Neural cell (in vitro differentiated cells): ENCODE measurements around the gene RIMKLA. TPM values are rescaled to one million over a fixed set of nuclear protein-coding genes. Genes with fewer than 3 reads are reported as not detected.

ENCODE experiments used
- H2AFZ ChIP-seq: fragments of 200-600, 300-800 bp; sonication (generic), shearing (Covaris generic); 2 replicates; pipeline ENCODE4 v1.6.0; 2014; ENCODE audit warnings: low read depth, mild to moderate bottlenecking, antibody characterized with exemption, low read length, moderate library complexity
- H3F3A ChIP-seq: fragments of 200-600 bp; shearing (Covaris generic); 2 replicates; pipeline ENCODE4 v1.6.1; 2016; ENCODE audit warnings: mild to moderate bottlenecking, moderate library complexity, mixed read lengths, antibody characterized with exemption, low read length; ENCODE audit not compliant: insufficient read depth, poor library complexity, severe bottlenecking
- H3K27ac ChIP-seq: fragments of 200-600, 300-800 bp; sonication (generic), shearing (Covaris generic); 2 replicates; pipeline ENCODE4 v1.5.1; 2014; ENCODE audit warnings: mild to moderate bottlenecking, low read length, moderate library complexity
- H3K27me3 ChIP-seq: fragments of 300-800, 200-600 bp; sonication (generic), shearing (Covaris generic); 2 replicates; pipeline ENCODE4 v1.6.0; 2014; ENCODE audit warnings: mild to moderate bottlenecking, low read depth, low read length, moderate library complexity; ENCODE audit not compliant: insufficient read depth
- H3K36me3 ChIP-seq: fragments of 300-800, 200-600 bp; sonication (generic), shearing (Covaris generic); 2 replicates; pipeline ENCODE4 v1.5.1; 2014; ENCODE audit warnings: mild to moderate bottlenecking, antibody characterized with exemption, low read length, moderate library complexity; ENCODE audit not compliant: insufficient read depth
- H3K4me2 ChIP-seq: fragments of 300-800, 200-600 bp; sonication (generic), shearing (Covaris generic); 2 replicates; pipeline ENCODE4 v1.6.0; 2014; ENCODE audit warnings: mild to moderate bottlenecking, low read length
- H3K4me3 ChIP-seq: fragments of 300-800, 200-600 bp; sonication (generic), shearing (Covaris generic); 2 replicates; pipeline ENCODE4 v1.5.1; 2014; ENCODE audit warnings: mild to moderate bottlenecking, low read length, moderate library complexity
- H3K79me2 ChIP-seq: fragments of 200-600 bp; shearing (Covaris generic); replicated peaks from 2 replicates; pipeline ENCODE4 v1.6.0; 2014; ENCODE audit warnings: mild to moderate bottlenecking, low read length, moderate library complexity; ENCODE audit not compliant: insufficient read depth
- H3K9ac ChIP-seq: fragments of 300-800, 200-600 bp; sonication (generic), shearing (Covaris generic); 2 replicates; pipeline ENCODE4 v1.6.1; 2016; ENCODE audit warnings: mild to moderate bottlenecking, low read length, mixed read lengths
- H3K9me2 ChIP-seq: fragments of 200-600 bp; shearing (Covaris generic); 2 replicates; pipeline ENCODE4 v1.6.1; 2016; ENCODE audit warnings: mild to moderate bottlenecking, low read length, mixed read lengths; ENCODE audit not compliant: insufficient read depth
- H3K9me3 ChIP-seq: fragments of 200-600, 300-800 bp; sonication (generic), shearing (Covaris generic); 2 replicates; pipeline ENCODE4 v1.6.1; 2016; ENCODE audit warnings: mild to moderate bottlenecking, mixed run types, low read length, moderate library complexity, mixed read lengths
- H4K20me1 ChIP-seq: fragments of 200-600 bp; shearing (Covaris generic); 2 replicates; pipeline ENCODE4 v1.6.1; 2016; ENCODE audit warnings: mild to moderate bottlenecking, mixed run types; ENCODE audit not compliant: insufficient read depth
- SMC3 ChIP-seq: fragments of 450-650 bp; conservative IDR thresholded peaks from 2 replicates; pipeline ENCODE4 v1.6.1; 2014; ENCODE audit warnings: antibody characterized with exemption, mild to moderate bottlenecking, moderate library complexity; ENCODE audit not compliant: poor library complexity
- TAF1 ChIP-seq: IDR thresholded peaks from 2 replicates; pipeline ENCODE4 v1.6.1; 2012; ENCODE audit warnings: low read depth
- polyA plus RNA-seq: library from polyadenylated mRNA; depleted of rRNA; stranded (reverse); fragments of >200 nt; gene quantifications from 2 replicates; pipeline ENCODE4 v1.2.3, GENCODE V29; 2014

The RIMKLA gene
- polyA plus RNA-seq, 1 donor from 2014 or later: 35.4 TPM

- H3K4me2 ChIP-seq: no peak overlapping the region
- no peaks in the 10 kb centered on the region for H3K27me3 ChIP-seq
- H3K79me2 ChIP-seq: peaks cover 14% of the 10 kb centered on the region
- no peak overlapping the region for H3K4me3 ChIP-seq
- H3K9me3 ChIP-seq: no peaks in the 10 kb centered on the region
- no peaks in the 10 kb centered on the region for H4K20me1 ChIP-seq
- H3F3A ChIP-seq: no peaks in the 10 kb centered on the region
- H3K9me2 ChIP-seq: no peaks in the 10 kb centered on the region
- H3K27ac ChIP-seq: no peak overlapping the region
- no peak overlapping the region for H2AFZ ChIP-seq
- no peaks in the 10 kb centered on the region for H3K36me3 ChIP-seq
- no peak for TF ChIP-seq TAF1
- no peak for TF ChIP-seq SMC3
- no peak overlapping the region for H3K9ac ChIP-seq
Observed at GRCh38 chr1:42469727-42470126, 89.1 kb downstream of the RIMKLA start.

Other genes with a start within 250 kb of the RIMKLA start
- gene GUCA2B, start 227.4 kb upstream of the RIMKLA start, polyA plus RNA-seq: not detected in 2 replicates
- not detected in 2 replicates for gene GUCA2A, start 216.0 kb upstream of the RIMKLA start, polyA plus RNA-seq
- 36.0 and 36.3 TPM in 2 replicates for gene FOXJ3, start 45.6 kb upstream of the RIMKLA start, polyA plus RNA-seq
- gene ZMYND12, start 75.2 kb downstream of the RIMKLA start, polyA plus RNA-seq: 0.21 and 0.52 TPM in 2 replicates
- gene PPCS, start 75.8 kb downstream of the RIMKLA start, polyA plus RNA-seq: 78.9 and 85.1 TPM in 2 replicates
- 11.1 and 13.2 TPM in 2 replicates for gene CCDC30, start 82.5 kb downstream of the RIMKLA start, polyA plus RNA-seq